Breast epithelium (tissue), 3 donors: ENCODE measurements around the gene NPTX1.

Experiments
- CTCF ChIP-seq, 3 donors: fragments of 450-650 bp; IDR thresholded peaks; one replicate each; pipeline ENCODE4 v1.5.1; 2016 to 2017; ENCODE audit warnings: antibody characterized with exemption in 3 of 3, mild to moderate bottlenecking in 3 of 3, moderate library complexity in 3 of 3
- POLR2A ChIP-seq: fragments of 450-650 bp; IDR thresholded peaks from one replicate; pipeline ENCODE4 v1.6.1; 2016; ENCODE audit warnings: antibody characterized with exemption, mild to moderate bottlenecking, moderate library complexity
- POLR2AphosphoS5 ChIP-seq, 3 donors: sonication (generic); formaldehyde crosslinking; IDR thresholded peaks; one replicate each; pipeline ENCODE4 v1.6.1; 2017; ENCODE audit warnings: antibody characterized with exemption in 3 of 3

- TF ChIP-seq CTCF (IDR thresholded peaks at IDR 0.05): no peak
- TF ChIP-seq POLR2A: no peak
- TF ChIP-seq POLR2AphosphoS5 (IDR thresholded peaks at IDR 0.05): no peak
Observed at GRCh38 chr17:80510772-80511171, 34.4 kb upstream of the NPTX1 start.
